Measurements from ENCODE around the gene TLCD3A. TPM values are rescaled to one million over a fixed set of nuclear protein-coding genes. Genes with fewer than 3 reads are reported as not detected.
A peak's percentile ranks its signal among the peaks of the same experiment; 100 is the strongest.
"Not testable (repeated sequence)": the region's sequence is repeated elsewhere in the genome, so short reads cannot be mapped to it uniquely, and the experiment has no call there.

Gene TLCD3A
- total RNA-seq, 1 donor from 2014 or later: 2.0 TPM

DNA sequence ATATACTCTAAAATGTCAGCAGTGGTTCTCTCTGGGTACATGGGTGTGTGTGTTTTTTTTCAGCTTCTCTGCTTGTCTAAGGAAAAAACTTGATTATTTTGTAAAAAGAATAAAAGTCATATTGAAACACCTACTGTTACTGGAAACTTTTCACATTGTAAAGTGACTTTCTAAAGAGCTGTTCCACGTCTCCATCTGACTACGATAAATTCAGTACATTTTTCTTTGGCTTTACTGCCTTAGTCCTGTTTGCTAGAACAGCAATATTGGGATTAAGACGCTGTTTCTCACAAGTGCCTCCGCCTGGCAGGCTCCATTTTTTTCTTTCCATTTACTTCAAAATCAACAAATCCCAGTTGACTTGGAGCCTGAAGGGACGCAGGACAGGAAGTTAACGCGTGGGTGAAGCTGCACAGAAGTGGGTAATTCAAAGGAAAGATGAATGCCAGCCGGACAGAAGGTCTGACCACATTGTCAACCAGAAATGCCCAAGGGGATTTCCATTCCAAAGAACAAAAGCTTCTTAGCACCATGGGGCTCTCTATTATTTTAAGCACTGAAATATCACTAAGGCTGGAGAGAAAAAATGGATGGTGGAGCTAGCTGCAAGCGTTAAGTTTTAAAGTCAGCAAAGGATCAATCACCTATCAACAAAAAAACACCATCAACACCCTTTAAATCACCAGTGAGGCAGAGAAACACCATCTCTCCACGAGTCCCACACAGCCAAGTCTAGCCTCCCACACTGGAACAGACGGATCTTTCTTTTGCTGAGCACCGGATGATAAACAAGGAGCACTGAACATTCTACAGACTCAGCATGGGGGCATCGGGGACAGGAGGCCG is 41.3 kb downstream of the TLCD3A start:
- DNase-seq: no peak
- intact Hi-C loops (cut with DNase I): no loop called here
- no peak for ATAC-seq (ENCODE audit: poor library complexity)

DNA sequence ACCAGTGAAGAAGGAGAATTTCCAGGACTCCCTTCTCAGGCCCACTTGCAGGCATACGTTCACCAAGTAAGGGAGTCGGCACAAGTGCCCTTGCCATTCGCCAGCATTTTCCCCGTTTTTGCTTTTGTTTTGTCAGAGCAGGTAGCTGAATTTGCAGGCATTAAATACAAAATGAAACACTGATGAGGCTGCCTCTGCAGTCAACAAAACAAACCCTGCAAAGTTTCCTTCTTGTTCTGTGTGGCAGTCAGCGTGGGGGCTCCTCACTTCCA is 41.9 kb downstream of the TLCD3A start:
- ATAC-seq (ENCODE audit: poor library complexity): no peak
- DNase-seq: no peak
- intact Hi-C loops (cut with DNase I): no loop called here

DNA sequence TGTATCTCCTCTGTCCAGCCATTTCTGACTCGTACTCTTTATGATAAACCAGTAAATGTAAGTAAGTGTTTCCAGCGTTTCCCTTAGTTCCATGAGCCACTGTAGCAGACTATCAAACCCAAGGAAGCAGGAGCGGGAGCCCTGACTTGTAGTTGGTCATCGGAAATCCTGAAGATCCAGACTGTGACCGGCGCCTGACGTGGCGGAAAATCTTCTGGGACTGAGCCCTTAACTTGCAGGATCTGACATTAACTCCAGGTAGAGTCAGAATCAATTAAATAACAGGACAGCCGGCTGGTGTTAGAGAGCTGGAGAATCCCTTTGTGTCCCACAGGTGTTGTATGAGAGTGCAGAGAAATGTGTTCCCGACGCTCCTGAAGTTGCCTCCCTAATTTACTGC is 45.7 kb downstream of the TLCD3A start:
- no peak for ATAC-seq (ENCODE audit: poor library complexity)
- intact Hi-C loops (cut with DNase I): no loop called here
- DNase-seq: no peak

DNA sequence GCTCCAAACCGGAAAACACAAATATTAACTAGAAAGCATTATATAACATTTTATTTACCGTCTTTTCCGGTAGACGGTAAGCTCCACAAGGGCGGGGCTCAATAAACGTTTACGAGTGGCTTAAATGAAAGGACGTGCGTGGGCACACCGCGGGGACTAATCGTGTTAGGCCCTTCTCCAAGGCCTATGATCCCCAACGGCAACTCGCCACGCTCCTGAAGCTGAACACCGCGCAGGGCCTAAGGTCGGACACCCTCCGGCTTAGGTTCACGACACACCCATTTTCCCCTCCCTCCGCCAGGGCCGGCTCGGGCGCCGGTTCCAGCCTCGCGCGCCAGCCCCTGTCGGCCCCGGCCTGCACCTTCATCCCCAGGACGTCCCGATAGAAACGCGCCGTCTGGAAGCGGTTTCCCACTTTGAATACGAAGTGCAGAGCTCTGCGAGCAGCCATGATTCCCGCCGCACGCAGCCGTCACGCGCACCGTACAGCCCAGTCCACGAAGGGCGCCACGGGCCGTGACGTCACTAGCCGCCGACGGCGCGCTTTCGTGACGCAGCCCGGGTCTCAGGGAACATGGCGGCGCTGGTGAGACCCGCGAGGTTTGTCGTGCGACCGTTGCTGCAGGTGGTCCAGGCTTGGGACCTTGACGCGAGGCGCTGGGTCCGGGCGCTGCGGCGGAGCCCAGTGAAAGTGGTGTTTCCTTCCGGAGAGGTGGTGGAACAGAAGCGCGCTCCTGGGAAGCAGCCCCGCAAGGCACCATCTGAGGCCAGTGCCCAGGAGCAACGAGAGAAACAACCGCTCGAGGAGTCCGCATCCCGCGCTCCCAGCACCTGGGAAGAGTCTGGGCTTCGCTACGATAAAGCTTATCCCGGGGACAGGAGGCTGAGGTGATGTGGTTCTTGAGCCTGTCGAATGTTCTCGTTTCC is 49.7 kb downstream of the TLCD3A start, which contains the start of the genes GLOD4 and MRM3:
Gene GLOD4, minus strand, starts transcription at position 476 of the 927 bp plus-strand sequence. Its CDS starts 25 bp downstream, at position 451.
Gene MRM3, plus strand, starts transcription at position 549 of the 927 bp plus-strand sequence. Its CDS starts 26 bp downstream, at position 575.
- ATAC-seq (ENCODE audit: poor library complexity): peak; percentile 99
- peak; percentile 98 for DNase-seq
- intact Hi-C loops (cut with DNase I): no loop called here

DNA sequence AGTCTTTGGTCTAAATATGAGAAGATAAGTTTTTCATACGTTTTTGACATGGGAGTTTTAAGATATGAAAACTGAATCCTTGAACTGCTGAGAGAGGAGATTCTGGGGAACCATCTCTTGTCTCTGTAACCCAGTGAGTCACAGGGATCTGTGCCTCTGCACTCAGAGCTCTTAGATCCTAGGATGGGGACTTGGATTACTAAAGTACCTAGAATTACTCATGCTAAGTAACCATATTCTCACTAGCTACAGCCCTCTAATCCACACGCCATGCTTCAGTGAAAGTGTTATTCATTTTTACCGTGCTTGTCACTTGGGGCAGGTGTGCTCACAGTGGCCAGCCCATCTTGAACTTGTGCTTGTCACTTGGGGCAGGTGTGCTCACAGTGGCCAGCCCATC is 51.7 kb downstream of the TLCD3A start:
- no peak for DNase-seq
- intact Hi-C loops (cut with DNase I): no loop called here
- ATAC-seq (ENCODE audit: poor library complexity): no peak

GRCh38 chr17:785901-786300 is 53.5 kb downstream of the TLCD3A start:
- ATAC-seq (ENCODE audit: poor library complexity); intact Hi-C loops (cut with DNase I); DNase-seq: not testable (repeated sequence)

GRCh38 chr17:787641-788221 is 55.3 kb downstream of the TLCD3A start:
- DNase-seq: no peak
- ATAC-seq (ENCODE audit: poor library complexity): no peak
- intact Hi-C loops (cut with DNase I): no loop called here

- DNase-seq (no peak), ATAC-seq (ENCODE audit: poor library complexity) (no peak)
- intact Hi-C loops (cut with DNase I): no loop called here
Observed at GRCh38 chr17:788551-788950, 56.2 kb downstream of the TLCD3A start.

GRCh38 chr17:789160-789840 is 56.9 kb downstream of the TLCD3A start:
- DNase-seq (no peak), ATAC-seq (ENCODE audit: poor library complexity) (no peak)
- intact Hi-C loops (cut with DNase I): no loop called here

- intact Hi-C loops (cut with DNase I): loop anchor here (10.0 kb wide), 2 partner anchors 85 to 265 kb away; no protein-coding TSS in a partner anchor
- peak; percentile 56 for ATAC-seq (ENCODE audit: poor library complexity)
- DNase-seq: peak; percentile 65
Observed at GRCh38 chr17:789931-790873, 57.8 kb downstream of the TLCD3A start.

GRCh38 chr17:790874-791247 is 58.5 kb downstream of the TLCD3A start:
- intact Hi-C loops (cut with DNase I): loop anchor here (10.0 kb wide), 2 partner anchors 84 to 264 kb away; no protein-coding TSS in a partner anchor
- not testable (repeated sequence) for ATAC-seq (ENCODE audit: poor library complexity)
- DNase-seq: peak; percentile 54

- intact Hi-C loops (cut with DNase I): loop anchor here (10.0 kb wide), 2 partner anchors 83 to 263 kb away; no protein-coding TSS in a partner anchor
- ATAC-seq (ENCODE audit: poor library complexity) (no peak), DNase-seq (no peak)
Observed at GRCh38 chr17:791829-792228, 59.4 kb downstream of the TLCD3A start.

GRCh38 chr17:792277-792676 is 59.9 kb downstream of the TLCD3A start:
- DNase-seq (no peak), ATAC-seq (ENCODE audit: poor library complexity) (no peak)
- intact Hi-C loops (cut with DNase I): loop anchor here (10.0 kb wide), 2 partner anchors 83 to 263 kb away; no protein-coding TSS in a partner anchor

Other genes starting within 250 kb of the TLCD3A start
- gene VPS53, start 17.8 kb upstream of the TLCD3A start, total RNA-seq: 26.3 TPM
- gene GEMIN4, start 19.7 kb downstream of the TLCD3A start, total RNA-seq: 12.2 TPM
- gene GLOD4, start 49.7 kb downstream of the TLCD3A start, total RNA-seq: 25.1 TPM
- gene MRM3, start 49.8 kb downstream of the TLCD3A start, total RNA-seq: 21.0 TPM
- gene NXN, start 247.2 kb downstream of the TLCD3A start, total RNA-seq: 20.2 TPM

Data from Right ventricle myocardium superior (tissue), 1 donor.